ENCODE measurements around the gene DDX17.

DDX17 gene

GRCh38 chr22:38506118-38506962 is at the start of gene DDX17:
TSS of gene DDX17 (minus strand) at chr22:38506311.
- in situ Hi-C loops (cut with HindIII; ENCODE audit: low sequenced_read_pairs), result no loop called here

DNA sequence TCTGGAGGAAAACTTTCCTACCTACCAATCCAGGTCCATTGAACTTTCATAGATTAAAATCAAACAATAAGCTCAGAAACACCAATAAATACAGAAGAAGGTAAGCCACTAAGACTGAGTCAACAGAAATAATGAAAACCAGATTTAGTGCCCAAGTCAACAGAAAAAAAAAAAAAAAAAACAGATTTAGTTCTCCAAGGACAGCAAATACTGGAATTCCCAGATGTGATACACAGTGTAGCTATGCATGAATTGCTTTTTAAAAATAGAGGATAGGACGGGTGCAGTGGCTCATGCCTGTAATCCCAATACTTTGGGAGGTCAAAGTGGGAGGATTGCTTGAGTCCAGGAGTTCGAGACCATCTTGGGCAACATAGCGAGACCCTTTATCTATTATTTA is 48.2 kb upstream of the DDX17 start:
- in situ Hi-C loops (cut with HindIII; ENCODE audit: low sequenced_read_pairs), result no loop called here

- in situ Hi-C loops (cut with HindIII; ENCODE audit: low sequenced_read_pairs), result no loop called here
These were observed 43.2 kb upstream of the DDX17 start for GRCh38 chr22:38549101-38549894.

DNA sequence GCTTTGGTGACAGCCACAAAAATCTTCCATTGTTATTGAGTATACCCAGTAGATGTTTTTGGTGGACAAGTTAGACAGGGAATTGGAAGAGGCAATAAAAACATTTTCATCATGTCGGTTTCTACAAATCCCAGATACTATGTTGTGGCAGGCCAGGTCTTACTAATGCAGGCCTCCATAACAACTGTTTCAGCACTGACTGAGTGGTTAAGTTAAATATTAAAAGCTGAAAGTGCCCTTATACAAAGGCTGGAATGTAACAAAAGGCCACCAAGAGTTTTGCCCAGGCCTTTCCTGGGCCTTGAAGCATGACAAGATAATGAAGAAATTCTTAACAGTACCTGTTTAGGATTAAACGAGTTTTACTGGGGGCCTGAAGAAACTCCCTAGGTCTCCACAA is 34.6 kb upstream of the DDX17 start:
- in situ Hi-C loops (cut with HindIII; ENCODE audit: low sequenced_read_pairs), result no loop called here

DNA sequence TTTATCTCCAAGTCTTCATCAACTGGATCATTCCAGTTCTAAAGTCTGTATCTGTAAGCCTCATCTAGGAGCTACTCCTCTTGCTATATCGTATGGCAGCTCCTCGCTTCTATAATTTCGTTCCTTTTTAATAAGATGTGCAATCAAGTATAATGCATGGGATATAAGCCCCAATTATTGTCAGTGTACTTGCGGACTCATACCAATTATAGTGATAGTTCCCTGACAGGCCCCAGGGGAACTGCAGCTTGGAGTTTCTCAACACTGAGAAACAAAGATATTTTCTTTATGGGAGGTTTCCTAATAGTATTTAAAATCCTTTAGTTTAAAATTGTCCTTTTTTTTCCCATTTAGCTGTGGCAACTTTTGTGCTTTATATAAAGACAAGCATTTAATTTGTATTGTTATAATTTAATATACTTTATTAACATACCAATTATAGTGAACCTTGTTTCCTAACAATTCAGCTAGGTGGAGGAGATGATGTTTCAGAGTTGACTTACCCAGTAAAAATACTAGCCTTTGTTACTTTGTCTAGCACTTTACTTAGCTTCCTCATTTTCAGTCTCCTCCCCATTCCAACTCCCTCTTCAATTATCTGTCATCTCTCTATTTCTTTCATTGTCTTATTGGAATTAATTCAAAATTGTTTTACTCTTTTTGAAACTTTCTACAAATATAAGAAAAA is 25.3 kb upstream of the DDX17 start:
- in situ Hi-C loops (cut with HindIII; ENCODE audit: low sequenced_read_pairs), result no loop called here

DNA sequence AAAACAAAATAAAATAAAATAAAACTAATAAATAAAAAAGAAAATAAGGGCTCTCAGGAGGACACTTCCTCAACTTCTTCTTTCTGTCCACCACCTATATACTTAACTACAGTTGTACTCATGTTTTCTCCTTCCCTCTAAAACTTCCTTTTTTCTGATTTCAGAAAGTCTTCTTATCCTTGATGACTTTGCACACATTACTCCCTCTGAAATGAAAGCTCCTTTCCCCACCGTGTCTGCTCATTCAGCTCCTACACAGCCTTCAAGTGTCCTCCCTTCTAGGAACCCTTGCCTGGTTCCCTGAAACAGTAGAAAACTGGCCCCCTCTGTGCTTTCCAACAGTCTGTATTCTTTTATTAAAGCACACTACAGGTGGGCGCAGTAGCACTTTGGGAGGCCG is 18.3 kb upstream of the DDX17 start:
- in situ Hi-C loops (cut with HindIII; ENCODE audit: low sequenced_read_pairs), result no loop called here

DNA sequence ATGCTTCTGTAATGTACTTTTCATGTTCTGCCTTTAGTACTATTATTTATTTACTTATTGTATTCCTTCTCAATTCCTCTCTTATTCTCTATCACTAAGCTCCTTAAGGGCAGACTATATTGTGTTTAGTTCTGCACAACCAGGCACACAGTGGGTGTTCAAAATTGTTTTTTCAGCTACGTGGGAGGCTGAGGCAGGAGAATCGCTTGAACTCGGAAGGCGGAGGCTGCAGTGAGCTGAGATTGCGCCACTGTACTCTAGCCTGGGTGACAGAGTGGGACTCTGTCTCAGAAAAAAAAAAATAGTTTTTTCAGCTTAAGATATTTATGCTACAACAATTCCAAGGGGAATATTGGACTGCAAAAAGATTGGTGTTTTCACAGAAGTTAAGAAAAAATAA is 17.4 kb upstream of the DDX17 start:
- in situ Hi-C loops (cut with HindIII; ENCODE audit: low sequenced_read_pairs), result no loop called here

GRCh38 chr22:38523029-38523428 is 16.9 kb upstream of the DDX17 start:
- in situ Hi-C loops (cut with HindIII; ENCODE audit: low sequenced_read_pairs), result no loop called here

DNA sequence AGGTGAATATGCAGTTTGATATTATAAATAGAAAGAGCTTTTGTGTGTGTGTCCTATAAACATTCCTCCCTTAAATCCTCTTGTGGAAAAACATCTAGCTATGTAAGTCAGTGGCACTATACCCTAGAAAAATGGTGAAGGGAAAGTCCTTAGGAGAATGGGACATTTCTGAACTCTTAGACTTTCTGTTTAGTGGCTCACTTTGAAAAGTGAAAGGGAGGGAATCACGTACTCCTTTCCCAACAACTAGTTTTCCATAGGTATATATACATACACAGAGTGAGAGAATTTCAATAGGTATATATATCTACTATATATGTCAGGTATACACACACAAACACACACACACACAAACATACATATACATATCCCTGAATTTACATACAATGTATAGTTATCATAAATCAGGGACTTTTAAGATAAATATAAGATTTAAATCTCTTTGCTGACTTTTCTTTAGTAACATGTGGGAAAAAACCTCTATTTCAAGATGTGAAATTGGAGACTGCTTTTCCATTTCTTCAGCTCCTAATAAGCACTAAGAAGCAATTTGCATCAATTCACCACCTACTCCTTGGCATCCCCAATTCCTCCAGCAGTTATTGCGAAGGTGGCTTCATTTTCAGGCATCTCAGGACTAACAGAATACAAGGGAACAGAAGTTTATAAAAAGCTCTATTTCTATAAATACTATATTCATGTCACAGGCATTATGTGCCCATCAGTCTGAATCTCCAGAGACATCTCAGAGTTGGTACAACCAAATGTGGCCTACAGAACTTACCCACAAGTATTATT is 13.5 kb upstream of the DDX17 start:
- in situ Hi-C loops (cut with HindIII; ENCODE audit: low sequenced_read_pairs), result no loop called here

- in situ Hi-C loops (cut with HindIII; ENCODE audit: low sequenced_read_pairs), result no loop called here
These were observed 12.5 kb upstream of the DDX17 start for GRCh38 chr22:38518620-38519019.

DNA sequence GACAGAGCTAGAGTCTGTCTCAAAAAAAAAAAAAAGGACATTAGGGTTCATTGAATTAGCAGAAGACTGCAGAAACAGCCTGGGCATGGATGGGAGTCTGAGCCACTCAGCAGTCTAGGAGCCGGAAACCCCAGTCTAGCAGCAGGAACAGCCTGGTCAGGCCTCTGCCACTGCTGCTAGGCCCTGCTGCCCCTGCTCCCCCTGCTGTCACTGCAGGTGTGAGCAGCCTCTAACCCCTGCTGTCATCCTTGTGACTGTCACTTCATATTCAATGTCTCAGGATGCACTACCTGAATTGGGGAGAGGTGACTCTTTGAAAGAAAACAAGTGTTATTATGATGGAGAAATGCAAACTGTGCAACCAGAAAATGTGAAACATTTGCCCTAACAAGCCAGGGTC is 7.0 kb upstream of the DDX17 start:
- in situ Hi-C loops (cut with HindIII; ENCODE audit: low sequenced_read_pairs), result no loop called here

DNA sequence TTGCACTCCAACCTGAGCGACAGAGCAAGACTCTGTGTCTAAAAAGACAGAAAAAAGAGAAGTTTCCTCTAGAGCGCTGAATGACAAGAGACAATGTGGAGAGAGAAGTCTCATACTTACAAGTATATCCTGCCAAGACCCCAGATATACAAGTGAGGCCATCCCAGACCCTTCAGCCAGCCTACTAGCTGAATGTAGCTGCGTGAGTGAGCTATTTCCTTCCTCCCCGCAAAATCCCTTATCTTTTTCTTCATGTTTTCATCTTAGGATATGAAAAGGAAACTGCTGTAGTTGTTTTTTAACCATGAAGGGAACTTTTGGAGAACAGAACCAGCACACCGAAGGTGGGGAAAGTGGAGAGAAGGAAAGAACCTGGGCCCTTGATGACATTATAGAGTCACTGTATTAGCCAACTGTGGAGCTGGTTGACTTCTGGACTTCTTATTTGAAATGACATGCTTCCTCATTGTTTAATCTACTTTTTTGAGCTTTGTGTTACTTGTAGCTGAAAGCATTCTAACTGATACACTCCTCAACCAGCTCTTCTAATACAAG is 4.4 kb upstream of the DDX17 start:
- in situ Hi-C loops (cut with HindIII; ENCODE audit: low sequenced_read_pairs), result no loop called here

DNA sequence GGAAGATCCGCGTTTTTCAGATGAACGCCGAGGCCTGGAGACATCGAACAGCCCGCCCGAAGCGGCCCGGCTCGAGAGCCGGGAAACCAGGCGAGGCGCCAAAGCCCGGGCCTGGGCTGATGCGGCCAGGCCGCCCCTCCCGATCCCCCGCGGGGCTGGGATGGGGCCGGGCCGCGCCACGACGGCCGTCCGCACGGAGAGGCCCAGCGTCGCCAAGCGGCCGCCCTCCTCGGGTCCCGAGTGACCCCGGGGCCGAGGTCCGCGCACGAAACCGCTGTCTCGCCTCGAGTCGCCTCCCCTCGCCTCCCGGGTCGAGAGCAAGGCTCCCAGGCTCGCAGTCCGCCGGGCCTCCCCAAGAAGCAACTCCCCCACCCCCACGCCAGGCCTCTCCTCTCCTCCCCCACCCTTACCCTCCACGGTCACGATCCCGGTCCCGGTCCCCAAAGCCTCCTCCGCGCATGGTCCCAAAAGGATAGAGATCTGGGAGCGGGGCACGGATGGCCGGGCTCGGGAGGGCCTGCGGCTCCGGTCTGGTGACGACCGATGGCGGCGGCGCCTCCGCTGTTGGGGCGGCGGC is 482 bp downstream of the DDX17 start:
- in situ Hi-C loops (cut with HindIII; ENCODE audit: low sequenced_read_pairs), result no loop called here

- in situ Hi-C loops (cut with HindIII; ENCODE audit: low sequenced_read_pairs), result no loop called here
These were observed 1.2 kb downstream of the DDX17 start for GRCh38 chr22:38504731-38505540.

GRCh38 chr22:38503021-38503420 is 3.1 kb downstream of the DDX17 start:
- in situ Hi-C loops (cut with HindIII; ENCODE audit: low sequenced_read_pairs), result no loop called here

GRCh38 chr22:38501797-38502672 is 4.1 kb downstream of the DDX17 start:
- in situ Hi-C loops (cut with HindIII; ENCODE audit: low sequenced_read_pairs), result no loop called here

DNA sequence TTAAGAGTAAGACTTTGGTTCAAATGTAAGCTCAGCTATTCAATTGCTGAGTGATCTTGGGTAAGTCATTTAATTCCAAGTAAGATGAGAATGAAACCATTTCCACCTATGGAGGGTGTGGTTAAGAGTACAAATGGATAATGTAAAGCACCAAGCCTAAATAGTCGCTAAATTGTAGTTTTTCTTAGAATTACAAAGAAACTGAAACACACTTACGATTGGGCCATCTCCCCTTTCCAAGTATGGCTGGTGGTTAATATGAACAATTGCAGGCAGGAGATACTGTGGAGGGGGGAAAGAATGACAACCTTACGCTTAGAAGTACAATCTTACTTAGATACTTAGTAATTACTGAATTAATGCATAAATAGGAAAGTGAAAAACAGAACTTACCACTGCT is 8.2 kb downstream of the DDX17 start:
- in situ Hi-C loops (cut with HindIII; ENCODE audit: low sequenced_read_pairs), result no loop called here

DNA sequence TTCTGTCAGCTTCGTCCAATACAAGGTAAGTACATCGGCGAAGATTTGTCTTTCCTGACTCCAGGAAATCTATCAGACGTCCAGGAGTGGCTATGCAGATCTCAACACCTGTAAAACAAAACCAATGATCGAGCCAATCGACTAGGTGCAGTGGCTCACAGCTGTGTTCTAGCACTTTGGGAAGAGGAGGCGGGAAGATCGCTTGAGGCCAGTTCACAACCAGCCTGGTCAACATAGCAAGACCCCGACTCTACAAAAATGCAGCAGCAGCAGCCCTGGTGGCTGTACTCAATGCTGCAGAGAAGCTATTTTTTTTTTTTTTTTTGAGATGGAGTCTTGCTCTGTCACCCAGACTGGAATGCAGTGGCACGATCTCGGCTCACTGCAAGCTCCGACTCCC is 11.2 kb downstream of the DDX17 start:
- in situ Hi-C loops (cut with HindIII; ENCODE audit: low sequenced_read_pairs), result loop anchor here (5.0 kb wide), 1 partner anchor 62 kb away; no protein-coding TSS in a partner anchor

Measured in endothelial cell of hepatic sinusoid (primary cell).